Skin of body (tissue), 2 donors: ENCODE data around the gene KRTAP5-9. TPM values are rescaled to one million over a fixed set of nuclear protein-coding genes. Genes with fewer than 3 reads are reported as not detected.
"Not testable (repeated sequence)": the region's sequence is repeated elsewhere in the genome, so short reads cannot be mapped to it uniquely, and the experiment has no call there.

Source experiments
- DNase-seq: peaks from one replicate; lab custom pipeline; 2025; lab: John Stamatoyannopoulos, UW
- total RNA-seq: library from RNA; depleted of rRNA; stranded (reverse); fragments of >200 nt; gene quantifications from one replicate; pipeline ENCODE4 v1.2.3, GENCODE V29; 2014

The KRTAP5-9 gene
- total RNA-seq, 1 donor from 2014 or later = not detected

DNA sequence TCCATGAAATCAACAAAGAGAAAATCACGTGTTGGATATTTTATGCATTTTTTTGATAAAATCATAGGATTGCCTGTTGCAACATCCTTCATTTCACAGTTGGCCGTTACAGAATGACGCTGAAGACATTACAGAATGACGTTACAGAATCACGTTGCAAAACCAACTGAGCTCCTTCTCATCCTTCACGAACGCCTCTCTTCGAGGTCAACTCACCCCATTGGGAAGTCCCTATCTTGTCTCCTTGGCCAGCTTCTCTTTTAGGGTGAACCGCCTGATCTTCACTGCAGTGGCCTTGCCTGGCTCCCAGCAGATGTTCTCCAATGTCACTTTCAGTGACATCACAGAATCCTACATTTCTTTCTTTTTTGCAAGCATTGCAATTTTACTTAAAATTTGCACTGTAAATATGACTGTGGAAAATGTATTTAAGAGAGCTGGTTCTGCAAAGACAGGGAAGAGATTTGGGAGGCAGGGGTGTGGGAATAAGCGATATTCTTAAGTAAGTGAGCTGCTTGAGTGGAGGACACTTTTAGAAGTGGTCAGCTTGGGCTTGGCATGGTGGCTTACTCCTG lies 16.1 kb upstream of the KRTAP5-9 start:
- no peak for DNase-seq

DNA sequence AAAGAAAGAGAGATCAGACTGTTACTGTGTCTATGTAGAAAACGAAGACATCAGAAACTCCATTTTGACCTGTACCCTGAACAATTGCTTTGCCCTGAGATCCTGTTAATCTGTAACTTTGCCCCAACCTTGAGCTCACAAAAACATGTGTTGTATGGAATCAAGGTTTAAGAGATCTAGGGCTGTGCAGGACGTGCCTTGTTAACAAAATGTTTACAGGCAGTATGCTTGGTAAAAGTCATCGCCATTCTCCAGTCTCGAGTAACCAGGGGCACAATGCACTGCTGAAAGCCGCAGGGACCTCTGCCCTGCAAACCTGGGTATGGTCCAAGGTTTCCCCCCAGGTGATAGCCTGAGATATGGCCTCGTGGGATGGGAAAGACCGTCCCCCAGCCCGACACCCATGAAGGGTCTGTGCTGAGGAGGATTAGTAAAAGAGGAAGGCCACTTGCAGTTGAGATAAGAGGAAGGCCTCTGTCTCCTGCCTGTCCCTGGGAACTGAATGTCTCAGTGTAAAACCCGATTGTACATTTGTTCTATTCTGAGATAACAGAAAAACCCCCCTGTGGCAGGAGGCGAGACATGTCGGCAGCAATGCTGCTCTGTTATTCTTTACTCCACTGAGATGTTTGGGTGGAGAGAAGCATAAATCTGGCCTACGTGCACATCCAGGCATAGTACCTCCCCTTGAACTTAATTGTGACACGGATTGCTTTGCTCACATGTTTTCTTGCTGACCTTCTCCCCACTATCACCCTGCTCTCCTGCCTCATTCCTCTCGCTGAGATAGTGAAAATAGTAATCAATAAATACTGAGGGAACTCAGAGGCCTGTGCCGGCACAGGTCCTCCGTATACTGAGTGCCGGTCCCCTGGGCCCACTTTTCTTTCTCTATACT lies 13.3 kb upstream of the KRTAP5-9 start:
- DNase-seq = not testable (repeated sequence)

DNA sequence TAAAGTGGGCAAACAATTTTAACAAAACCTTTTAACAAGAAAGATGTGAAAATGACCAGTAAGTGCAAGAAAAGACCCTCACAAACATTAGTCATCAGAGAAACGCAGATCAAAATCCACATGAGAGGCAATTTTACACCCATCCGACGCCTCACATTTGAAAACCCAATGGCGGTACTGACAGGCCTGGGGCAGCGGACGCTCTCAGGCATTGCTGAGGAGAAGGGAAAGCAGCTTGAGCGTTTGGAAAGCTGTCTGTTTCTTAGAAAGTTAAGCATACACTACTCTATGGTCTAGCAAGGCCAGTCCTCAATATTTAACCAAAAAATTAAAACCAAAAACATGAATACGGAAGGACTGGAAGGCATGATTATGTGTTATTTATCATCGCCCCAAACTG lies 12.4 kb upstream of the KRTAP5-9 start:
- no peak for DNase-seq

DNA sequence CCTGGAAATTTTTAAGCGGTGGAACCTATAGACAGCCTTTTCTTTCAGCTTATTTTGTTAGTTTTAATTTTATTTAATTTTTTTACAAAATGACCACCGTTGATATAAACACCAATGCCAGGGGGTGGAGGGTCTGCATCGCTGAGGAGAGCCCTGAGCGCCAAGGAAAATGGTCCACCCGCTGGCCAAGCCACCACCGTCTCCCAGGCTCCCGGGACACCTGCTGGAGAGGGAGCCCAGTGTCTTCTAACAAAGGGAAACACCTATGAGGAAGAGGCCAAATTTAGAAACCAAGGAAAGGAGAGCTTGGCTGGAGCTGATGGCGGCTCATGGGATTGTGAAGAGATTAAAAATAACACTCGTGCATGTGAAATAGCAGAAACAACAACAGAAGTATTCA lies 10.7 kb upstream of the KRTAP5-9 start:
- no peak for DNase-seq

DNA sequence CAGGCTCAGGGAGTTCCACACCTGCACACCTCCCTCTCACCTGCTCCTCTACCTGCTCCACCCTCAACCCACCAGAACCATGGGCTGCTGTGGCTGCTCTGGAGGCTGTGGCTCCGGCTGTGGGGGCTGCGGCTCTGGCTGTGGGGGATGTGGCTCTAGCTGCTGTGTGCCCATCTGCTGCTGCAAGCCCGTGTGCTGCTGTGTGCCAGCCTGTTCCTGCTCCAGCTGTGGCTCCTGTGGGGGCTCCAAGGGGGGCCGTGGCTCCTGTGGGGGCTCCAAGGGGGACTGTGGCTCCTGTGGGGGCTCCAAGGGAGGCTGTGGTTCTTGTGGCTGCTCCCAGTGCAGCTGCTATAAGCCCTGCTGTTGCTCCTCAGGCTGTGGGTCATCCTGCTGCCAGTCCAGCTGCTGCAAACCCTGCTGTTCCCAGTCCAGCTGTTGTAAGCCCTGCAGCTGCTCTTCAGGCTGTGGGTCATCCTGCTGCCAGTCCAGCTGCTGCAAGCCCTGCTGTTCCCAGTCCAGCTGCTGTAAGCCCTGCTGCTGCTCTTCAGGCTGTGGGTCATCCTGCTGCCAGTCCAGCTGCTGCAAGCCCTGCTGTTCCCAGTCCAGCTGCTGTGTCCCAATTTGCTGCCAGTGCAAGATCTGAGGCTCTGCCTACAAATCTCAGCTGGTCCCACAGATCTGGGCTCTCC lies 10.1 kb upstream of the KRTAP5-9 start, which contains the start of gene KRTAP5-8:
TSS of gene KRTAP5-8 (plus strand) at position 49 of the 689 bp plus-strand sequence. CDS start at position 80, 31 bp downstream.
- not testable (repeated sequence) for DNase-seq

DNA sequence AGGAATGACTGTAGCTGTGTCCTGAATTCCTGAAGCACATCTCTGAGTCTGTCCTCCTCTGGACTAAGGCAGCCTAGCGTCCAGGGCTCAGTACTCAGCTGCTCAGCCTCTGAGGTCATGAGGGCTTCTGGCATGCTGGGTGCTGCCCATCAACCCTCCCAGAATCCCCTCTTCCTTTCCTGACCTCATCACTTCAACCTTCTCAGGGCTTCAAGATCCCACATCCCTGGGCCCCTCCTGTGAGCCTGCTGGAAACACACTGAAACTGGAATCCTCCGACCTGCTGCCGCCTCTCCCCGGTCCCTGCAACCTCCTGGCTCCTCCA lies 9.6 kb upstream of the KRTAP5-9 start:
- DNase-seq = no peak

DNA sequence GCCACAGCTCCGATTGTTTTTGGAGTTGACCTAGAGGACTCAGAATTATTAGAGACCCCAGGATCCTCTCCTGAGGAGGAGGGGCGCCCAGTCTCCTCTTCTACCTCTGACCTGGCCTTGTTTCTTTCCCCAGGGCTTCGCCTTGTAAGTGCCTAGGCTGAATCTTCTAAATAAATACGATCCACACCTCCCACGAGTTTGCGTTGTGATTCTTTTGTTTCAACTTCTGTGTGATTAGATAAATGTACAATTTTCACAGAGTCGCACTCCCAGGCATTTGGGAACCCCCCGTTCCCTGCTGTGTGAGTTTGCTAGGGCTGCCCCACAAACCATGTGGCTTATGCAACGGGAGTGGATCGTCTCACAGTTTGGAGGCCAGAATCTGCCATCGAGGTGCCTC lies 9.2 kb upstream of the KRTAP5-9 start:
- no peak for DNase-seq

DNA sequence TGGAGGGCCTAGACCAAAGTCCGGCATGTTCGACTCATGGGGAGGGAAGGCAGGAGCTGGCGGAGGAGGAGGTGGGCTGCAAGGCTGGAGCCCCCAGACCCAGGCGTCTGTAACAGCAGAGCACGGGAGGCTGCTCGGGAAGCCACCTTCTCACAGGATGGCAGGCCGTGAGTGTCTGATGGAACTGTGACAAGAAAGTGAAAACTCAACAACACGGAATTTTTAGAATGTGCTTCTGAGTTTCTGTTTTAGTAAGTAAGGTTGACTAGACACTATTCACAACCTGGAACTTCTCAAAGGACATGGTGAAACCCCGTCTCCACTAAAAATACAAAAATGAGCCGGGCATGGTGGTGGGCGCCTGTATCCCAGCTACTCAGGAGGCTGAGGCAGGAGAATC lies 8.2 kb upstream of the KRTAP5-9 start:
- DNase-seq = not testable (repeated sequence)

DNA sequence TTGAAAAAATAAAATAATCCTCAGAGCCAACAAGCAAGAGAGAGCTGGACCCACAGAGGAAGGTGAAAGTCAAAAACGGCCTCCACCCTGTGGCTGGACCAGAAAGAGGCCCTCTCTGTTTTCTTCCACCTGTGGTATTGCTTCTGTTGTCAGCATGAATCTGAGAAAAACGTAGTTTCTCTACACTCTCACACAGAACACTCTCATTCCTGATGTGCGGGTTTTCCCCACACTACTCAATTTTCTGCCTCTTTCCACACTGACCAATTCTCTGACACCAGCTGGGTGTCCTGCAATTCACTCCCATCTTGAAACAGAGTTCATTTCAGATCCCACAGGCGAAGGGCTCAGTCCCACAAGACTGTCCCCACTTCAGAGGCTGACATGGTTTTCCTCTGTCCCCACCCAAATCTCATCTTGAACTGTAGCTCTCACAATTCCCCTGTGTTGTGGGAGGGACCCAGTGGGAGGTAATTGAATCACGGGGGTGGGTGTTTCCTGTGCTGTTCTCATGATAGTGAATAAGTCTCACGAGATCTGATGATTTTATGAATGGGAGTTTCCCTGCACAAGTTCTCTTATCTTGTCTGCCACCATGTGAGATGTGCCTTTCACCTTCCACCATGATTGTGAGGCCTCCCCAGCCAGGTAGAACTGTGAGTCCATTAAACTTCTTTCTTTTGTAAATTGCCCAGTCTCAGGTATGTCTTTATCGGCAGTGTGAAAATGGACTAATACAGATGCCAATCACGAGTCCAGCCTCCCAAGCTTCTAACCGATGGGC lies 7.5 kb upstream of the KRTAP5-9 start:
- not testable (repeated sequence) for DNase-seq

DNA sequence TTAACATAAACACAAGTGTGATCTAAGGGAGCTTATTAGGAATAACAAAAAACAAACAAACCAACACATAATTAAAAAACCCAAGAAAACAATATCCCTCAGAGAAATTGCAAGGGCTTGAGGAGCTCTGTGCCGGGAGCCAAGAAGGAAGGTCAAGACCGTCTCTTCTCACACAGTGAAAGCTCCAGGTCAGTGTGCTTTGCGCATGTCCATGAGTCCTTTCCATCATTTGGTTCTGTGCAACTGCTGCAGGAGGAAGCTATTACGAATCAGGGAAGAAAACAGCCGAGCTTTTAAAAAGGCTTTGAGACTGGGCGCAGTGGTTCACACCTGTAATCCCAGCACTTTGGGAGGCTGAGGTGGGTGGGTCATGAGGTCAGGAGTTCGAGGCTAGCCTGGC lies 5.8 kb upstream of the KRTAP5-9 start:
- DNase-seq = no peak

DNA sequence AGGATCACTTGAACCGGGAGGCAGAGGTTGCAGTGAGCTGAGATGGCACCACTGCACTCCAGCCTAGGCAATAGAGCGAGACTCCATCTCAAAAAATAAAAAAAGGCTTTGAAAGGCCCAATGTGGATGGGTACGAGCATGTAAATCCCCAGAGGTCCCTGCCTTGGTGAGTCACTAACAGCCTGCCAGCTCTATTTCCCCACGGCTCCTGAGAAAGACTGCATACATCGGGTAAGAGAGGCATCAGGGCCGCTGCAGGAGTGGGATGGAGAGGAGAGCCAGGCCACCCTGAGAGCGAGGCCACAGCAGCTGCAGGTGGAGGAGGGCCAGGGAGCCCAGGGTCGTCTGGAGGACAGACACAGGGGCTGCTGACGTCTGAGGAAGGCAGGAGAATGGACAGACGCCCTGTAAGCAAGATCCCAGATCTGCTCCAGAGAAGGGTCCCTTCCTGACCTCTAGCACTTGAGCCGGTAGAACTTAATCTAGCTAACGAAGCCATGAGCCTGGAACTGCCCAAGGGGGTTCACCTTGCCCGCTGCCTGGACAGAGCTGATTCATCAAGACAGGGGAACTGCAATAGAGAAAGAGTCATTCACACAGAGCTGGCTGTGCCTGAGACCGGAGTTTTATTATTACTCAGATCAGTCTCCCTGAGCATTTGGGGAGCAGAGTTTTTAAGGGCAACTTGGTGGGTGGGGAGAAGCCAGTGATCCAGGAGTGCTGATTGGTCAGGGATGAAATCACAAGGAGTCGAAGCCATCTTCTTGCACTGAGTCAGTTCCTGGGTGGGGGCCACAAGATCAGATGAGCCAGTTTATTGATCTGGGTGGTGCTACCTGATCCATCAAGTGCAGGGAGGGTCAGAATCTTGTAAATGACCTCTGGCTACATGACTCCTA lies 5.1 kb upstream of the KRTAP5-9 start:
- DNase-seq = no peak

DNA sequence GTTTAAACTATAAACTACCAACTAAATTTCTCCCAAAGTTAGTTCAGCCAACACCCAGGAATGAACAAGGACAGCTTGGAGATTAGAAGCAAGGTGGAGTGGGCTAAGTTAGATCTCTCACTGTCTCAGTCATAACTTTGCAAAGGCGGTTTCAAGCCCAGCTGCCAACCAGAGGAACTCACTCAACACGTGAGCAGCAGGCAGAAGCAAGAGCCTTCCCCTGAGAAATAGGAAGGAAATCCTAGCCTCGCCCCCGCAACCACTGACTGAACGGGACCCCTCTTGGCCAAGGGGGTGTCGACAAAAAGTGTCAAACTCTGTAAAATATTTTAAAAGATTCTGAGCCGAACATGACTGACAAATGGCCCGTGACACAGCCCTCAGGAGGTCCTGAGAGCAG lies 4.4 kb upstream of the KRTAP5-9 start:
- DNase-seq = no peak

DNA sequence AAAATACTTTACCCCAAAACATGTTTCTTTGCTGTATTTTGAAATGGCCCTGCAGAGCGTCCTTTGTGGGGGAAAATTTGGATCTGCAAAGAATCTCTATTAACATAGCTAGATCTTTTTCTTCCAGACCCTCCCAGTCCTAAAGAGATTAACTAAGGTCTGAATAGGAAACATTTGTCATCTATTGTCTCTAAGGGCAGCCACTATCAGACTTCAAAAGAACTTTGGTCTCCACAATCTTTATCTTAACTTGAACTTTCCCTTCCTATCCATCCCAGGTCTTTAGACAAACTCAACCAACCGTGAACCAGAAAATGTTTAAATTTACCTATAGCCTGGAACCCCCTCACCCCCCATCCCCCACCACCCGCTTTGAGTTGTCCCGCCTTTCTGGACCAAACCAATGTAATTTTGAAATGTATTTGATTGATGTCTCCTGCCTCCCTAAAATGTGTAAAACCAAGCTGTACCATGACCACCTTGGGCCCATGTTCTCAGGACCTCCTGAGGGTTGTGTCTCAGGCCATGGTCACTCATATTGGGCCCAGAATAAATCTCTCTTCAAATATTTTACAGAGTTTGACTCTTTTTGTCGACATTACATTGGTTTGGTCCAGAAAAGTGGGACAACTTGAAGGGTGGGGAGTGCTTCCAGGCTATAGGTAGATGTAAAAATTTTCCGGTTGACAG lies 3.5 kb upstream of the KRTAP5-9 start:
- DNase-seq = no peak

DNA sequence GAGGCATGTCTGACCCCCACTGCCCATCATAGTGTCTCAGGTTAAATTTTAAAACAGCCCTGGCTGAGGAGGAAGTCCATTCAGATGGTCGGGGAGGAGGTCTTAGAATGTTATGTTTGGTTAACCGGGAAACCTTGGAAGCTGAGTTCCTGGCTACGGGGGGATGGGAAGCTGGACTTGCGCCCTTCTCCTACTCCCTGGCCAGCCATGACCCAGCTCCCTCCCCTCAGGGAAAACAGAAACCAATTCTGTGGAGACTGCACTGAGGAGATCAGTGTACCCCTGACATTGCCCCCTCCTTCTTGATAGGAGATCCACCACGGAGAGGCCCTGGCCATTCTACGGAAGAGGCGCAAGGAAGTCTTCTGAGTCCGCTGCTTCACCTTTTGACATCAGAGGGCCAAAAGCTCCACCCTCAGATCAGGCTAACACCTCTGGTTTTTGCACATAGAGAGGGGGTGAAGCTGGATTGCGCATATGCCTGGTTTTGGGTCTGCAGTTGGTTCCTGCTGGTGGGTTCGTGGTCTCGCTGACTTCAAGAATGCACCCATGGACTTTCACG lies 2.7 kb upstream of the KRTAP5-9 start:
- no peak for DNase-seq

DNA sequence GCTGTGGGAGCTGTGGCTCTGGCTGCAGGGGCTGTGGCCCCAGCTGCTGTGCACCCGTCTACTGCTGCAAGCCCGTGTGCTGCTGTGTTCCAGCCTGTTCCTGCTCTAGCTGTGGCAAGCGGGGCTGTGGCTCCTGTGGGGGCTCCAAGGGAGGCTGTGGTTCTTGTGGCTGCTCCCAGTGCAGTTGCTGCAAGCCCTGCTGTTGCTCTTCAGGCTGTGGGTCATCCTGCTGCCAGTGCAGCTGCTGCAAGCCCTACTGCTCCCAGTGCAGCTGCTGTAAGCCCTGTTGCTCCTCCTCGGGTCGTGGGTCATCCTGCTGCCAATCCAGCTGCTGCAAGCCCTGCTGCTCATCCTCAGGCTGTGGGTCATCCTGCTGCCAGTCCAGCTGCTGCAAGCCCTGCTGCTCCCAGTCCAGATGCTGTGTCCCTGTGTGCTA lies 514 bp downstream of the KRTAP5-9 start:
- no peak for DNase-seq

DNA sequence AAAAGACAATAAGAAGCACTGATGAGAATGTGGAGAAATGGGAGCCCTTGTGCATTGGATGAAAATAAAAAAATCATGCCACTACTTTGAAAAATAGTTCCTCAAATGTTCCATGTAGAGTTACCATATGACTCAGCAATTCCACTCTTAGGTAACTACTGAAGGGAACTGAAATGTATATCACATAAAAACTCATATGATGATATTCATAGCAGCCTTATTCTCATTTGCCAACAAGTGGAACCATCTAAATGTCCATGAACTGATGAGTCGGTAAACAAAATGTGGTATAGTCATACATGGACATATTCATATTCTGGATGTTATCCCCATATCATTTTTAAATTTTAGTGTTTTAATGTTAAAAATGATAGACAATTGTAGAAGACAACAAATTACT lies 3.5 kb downstream of the KRTAP5-9 start:
- DNase-seq = no peak

DNA sequence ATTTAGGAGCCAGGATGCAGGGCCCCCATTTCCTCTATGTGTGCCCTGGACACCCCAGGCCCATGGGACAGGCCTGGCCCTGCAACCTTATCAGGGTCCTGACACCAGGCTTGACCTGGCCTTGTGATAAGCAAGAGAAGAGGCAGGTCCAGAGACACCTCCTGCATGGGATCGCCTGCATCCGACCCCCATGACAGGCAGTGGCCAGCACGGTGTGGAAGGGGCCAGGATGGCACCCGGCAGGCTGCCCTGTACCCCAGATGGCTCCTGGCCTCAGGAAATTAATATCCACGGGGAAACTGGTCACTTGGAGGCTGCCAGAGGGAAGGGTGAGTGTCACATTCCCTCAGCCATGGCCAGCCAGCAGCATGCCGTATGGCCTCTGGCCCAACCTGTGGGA lies 6.8 kb downstream of the KRTAP5-9 start:
- DNase-seq = no peak

DNA sequence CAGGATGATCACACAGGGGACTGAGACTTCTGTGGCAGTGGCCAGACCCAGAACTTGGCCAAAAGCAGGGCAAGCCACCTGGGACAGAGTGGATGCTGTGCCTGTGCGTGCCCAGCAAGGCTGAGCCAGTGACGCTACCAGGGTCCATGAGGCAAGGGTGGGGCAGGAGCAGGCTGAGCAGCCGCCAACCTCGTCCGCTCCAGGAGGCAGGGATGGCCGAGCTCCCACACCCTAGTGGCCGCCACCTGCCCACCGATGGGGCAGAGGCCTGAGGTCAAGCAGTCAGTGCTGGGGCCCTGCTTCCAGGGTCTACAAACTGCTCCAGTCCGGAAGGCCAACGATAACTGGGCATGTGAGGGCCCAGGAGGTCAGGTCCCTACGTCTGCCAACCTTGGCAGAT lies 7.3 kb downstream of the KRTAP5-9 start:
- no peak for DNase-seq

DNA sequence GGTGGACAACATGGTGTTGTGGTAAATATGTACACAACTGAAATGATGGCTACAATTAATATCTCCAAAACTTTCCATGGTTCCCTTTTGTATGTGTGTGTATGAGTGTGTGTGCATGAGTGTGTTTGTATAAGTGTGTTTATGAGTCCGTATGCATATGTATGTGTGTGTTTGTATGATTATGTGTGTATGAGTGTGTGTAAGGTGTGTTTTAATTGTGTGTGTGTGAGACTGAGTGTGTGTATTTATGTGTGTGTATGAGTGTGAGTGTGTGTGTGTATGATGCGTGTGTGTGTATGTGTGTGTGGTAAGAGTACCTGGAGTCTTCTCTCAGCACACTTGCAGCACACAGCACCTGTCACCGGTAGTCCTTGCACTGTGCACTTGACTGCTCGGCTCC lies 7.8 kb downstream of the KRTAP5-9 start:
- DNase-seq = no peak

DNA sequence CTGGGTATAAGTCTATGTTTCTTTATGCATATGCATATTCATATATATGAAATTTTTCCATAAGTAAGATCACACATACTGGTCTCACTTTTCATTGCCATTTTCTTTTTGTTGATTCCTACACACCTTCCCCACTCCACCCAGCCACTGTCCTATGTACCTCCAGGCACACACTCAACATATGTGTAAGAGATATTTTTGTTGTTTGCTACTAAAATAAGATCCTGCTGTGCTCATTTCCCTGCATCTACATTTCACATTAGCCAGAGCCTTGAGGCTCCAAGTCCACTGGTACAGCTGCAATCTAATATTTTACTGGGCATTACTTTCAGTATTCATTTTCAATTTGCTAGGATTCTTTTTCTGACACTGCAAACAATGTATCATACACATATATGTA lies 9.0 kb downstream of the KRTAP5-9 start:
- DNase-seq = no peak
